Measurements from ENCODE around the gene KRTAP12-2. TPM values are rescaled to one million over a fixed set of nuclear protein-coding genes. Genes with fewer than 3 reads are reported as not detected.
A peak's percentile ranks its signal among the peaks of the same experiment; 100 is the strongest.

Gene KRTAP12-2
- total and polyA plus RNA-seq, 10 donors, result not detected

DNA sequence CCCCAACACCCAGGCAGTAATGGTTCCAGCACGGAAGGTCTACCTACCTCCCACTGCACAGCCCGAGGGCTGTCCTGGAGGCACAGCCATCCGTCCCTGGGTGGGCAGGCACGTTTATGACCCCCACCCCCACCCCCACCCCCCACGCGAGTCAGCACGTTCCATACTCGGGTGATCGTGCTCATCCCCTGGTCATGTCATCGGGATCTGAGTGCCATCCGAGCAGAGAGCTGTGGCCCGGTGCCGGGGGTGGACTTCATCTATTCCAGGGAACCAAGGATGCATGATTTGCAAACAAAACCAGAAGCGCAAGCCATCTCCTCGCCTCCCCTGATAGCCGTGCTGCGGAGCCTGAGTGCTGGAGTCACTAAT is 43.6 kb upstream of the KRTAP12-2 start:
- intact Hi-C loops (cut with DNase I; ENCODE audit: low total_unique reads), result no loop called here
- no peak for DNase-seq
- Histone ChIP-seq H3K9me3 (peaks cover 0 to 14% (median 0%) of the 10 kb centered on the region in 8 donors), H3K4me1 (peaks cover 0 to 58% (median 24%) of the 10 kb centered on the region in 6 donors), H3K4me3 (peak overlapping the region in 1 of 8 donors; percentile 36), H3K36me3 (no peaks in the 10 kb centered on the region), H3K27ac (no peak overlapping the region), H3K27me3 (replicated peaks in 1 of 7) (peaks cover 12 to 96% (median 89%) of the 10 kb centered on the region in 7 donors)
- TF ChIP-seq POLR2A (IDR thresholded peaks at IDR 0.05), result no peak
- TF ChIP-seq, protein P1, sequence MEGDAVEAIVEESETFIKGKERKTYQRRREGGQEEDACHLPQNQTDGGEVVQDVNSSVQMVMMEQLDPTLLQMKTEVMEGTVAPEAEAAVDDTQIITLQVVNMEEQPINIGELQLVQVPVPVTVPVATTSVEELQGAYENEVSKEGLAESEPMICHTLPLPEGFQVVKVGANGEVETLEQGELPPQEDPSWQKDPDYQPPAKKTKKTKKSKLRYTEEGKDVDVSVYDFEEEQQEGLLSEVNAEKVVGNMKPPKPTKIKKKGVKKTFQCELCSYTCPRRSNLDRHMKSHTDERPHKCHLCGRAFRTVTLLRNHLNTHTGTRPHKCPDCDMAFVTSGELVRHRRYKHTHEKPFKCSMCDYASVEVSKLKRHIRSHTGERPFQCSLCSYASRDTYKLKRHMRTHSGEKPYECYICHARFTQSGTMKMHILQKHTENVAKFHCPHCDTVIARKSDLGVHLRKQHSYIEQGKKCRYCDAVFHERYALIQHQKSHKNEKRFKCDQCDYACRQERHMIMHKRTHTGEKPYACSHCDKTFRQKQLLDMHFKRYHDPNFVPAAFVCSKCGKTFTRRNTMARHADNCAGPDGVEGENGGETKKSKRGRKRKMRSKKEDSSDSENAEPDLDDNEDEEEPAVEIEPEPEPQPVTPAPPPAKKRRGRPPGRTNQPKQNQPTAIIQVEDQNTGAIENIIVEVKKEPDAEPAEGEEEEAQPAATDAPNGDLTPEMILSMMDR (IDR thresholded peaks at IDR 0.05 in 8 of 11, conservative IDR thresholded peaks at IDR 0.05 in 3 of 11), result no peak
- TF ChIP-seq POLR2AphosphoS5 (IDR thresholded peaks at IDR 0.05), result no peak
- 4 to 10% (median 4%) methylated on average over 9 to 17 of the region's 17 CpGs for WGBS, 5 donors

DNA sequence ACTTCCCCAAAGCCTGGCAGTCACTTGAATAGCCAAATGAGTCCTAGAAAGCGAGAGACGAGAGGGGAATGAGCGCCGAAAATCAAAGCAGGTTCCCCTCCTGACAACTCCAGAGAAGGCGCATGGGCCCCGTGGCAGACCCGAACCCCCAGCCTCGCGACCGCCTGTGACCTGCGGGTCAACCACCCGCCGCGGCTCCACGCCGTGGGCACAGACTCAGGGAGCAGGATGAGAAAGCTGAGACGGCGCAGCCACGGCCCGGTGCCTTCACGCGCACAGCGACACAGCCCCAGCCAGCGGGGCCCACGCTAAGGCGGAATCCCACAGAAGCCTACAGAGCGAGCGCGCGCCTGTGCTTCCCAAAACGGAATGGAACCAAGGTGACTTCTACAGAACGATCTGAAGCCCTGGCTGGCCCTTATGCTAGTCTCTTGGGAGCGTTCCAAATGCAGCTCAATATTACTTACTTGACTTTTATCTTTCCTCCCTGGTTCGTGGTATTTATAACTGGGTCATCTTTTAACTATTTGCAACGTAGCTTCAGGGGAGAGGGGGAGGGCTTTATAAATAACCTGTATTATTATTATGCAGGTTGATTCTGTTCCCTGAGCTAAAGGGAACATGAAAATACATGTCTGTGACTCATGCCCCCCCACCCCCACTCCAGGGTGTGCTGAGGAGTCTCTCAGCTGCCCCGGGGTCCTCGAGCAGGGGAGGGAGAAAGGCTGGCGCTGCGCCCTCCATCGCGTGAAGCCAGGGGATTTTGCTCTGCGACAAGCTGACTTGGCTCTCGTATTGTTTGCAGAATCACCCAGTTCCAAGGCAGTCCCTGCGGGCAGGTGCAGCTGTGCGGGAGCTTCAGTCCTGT is 42.9 kb upstream of the KRTAP12-2 start:
- WGBS, 5 donors, result 3 to 6% (median 5%) methylated on average over 23 to 45 of the region's 45 CpGs
- peaks cover 12 to 100% (median 88%) of the 10 kb centered on the region in 7 donors for H3K27me3 ChIP-seq (replicated peaks in 1 of 7)
- peaks cover 0 to 16% (median 0%) of the 10 kb centered on the region in 8 donors for H3K9me3 ChIP-seq

DNA sequence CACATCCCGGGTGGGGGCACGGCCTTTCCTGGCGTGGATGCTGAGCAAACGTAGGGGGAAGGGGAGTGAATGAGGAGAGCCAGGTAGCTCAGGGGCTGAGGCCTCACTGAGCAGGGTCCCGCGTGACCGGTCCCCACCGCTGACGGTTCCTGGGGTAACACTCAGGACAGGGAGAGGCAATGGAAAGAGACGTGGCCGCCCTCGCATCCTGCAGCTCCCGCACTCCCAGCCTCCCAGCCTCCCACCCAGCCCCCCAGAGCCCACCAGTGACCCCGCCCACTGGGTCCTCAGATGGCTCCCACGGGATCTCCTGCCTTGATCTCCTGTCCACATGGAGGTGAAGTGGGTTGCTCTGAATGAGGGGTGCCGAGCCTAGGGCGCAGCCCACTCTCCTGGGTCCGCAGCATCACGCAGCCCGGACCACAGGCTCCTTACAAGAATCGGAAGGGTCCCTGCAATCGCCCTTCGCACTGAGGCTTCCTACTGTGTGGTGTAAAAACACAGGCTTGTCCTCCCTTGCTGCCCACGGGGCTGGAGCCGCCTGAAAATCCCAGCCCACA is 42.2 kb upstream of the KRTAP12-2 start:
- Histone ChIP-seq H3K4me1 (peaks cover 0 to 56% (median 24%) of the 10 kb centered on the region in 6 donors), H3K27me3 (replicated peaks in 1 of 7) (peaks cover 12 to 100% (median 93%) of the 10 kb centered on the region in 7 donors), H3K4me3 (peak overlapping the region in 1 of 8 donors; percentile 36), H3K27ac (no peak overlapping the region), H3K9me3 (peaks cover 0 to 17% (median 0%) of the 10 kb centered on the region in 8 donors), H3K36me3 (no peaks in the 10 kb centered on the region)
- 0 to 16% (median 6%) methylated on average over 2 to 25 of the region's 25 CpGs for WGBS, 5 donors
- no peak for DNase-seq
- intact Hi-C loops (cut with DNase I; ENCODE audit: low total_unique reads), result no loop called here
- TF ChIP-seq POLR2AphosphoS5 (IDR thresholded peaks at IDR 0.05) (no peak), POLR2A (IDR thresholded peaks at IDR 0.05) (no peak)
- TF ChIP-seq, protein P1 (IDR thresholded peaks at IDR 0.05 in 8 of 11, conservative IDR thresholded peaks at IDR 0.05 in 3 of 11), result no peak

More for the DNA sequence above, 42.9 kb upstream of the KRTAP12-2 start:
- TF ChIP-seq POLR2A (IDR thresholded peaks at IDR 0.05), result no peak
- TF ChIP-seq, protein P1 (IDR thresholded peaks at IDR 0.05 in 8 of 11, conservative IDR thresholded peaks at IDR 0.05 in 3 of 11), result no peak
- no peak for TF ChIP-seq POLR2AphosphoS5 (IDR thresholded peaks at IDR 0.05)
- Histone ChIP-seq H3K27ac (no peak overlapping the region), H3K4me1 (peaks cover 0 to 56% (median 24%) of the 10 kb centered on the region in 6 donors), H3K36me3 (no peaks in the 10 kb centered on the region), H3K4me3 (peak overlapping the region in 1 of 8 donors; percentile 36)
- DNase-seq, result peak; percentile 69
- intact Hi-C loops (cut with DNase I; ENCODE audit: low total_unique reads), result no loop called here
